Astrocyte of the cerebellum (primary cell): Measurements from ENCODE around the gene TTLL11.
A peak's percentile ranks its signal among the peaks of the same experiment; 100 is the strongest.

ENCODE experiments used
- DNase-seq: peaks from one replicate; pipeline ENCODE4 v3.0.0-alpha.2; 2011; ENCODE audit warnings: low read depth
- H3K4me3 ChIP-seq: 2 replicates; pipeline ENCODE4 v1.5.1; 2011; ENCODE audit warnings: mild to moderate bottlenecking, low read depth, low read length, moderate library complexity
- CTCF ChIP-seq: IDR thresholded peaks from 2 replicates; pipeline ENCODE4 v1.5.1; 2012; ENCODE audit warnings: low read length, low read depth, moderate library complexity, mild to moderate bottlenecking; ENCODE audit errors: missing control alignments
- in situ Hi-C: cut with HindIII; loops from 2 replicates; pipeline ENCODE4 v1.10.0; 2017; ENCODE audit warnings: low sequenced_read_pairs

TTLL11 gene

GRCh38 chr9:121885345-121885901, 207.7 kb downstream of the TTLL11 start:
- in situ Hi-C loops = no loop called here
- no peak for TF ChIP-seq CTCF
- peak; percentile 77 for DNase-seq
- no peak overlapping the region for H3K4me3 ChIP-seq

- TF ChIP-seq CTCF = no peak
- in situ Hi-C loops = no loop called here
- DNase-seq = no peak
- no peak overlapping the region for H3K4me3 ChIP-seq
Measured at GRCh38 chr9:121884057-121884541, 209.0 kb downstream of the TTLL11 start.

DNA sequence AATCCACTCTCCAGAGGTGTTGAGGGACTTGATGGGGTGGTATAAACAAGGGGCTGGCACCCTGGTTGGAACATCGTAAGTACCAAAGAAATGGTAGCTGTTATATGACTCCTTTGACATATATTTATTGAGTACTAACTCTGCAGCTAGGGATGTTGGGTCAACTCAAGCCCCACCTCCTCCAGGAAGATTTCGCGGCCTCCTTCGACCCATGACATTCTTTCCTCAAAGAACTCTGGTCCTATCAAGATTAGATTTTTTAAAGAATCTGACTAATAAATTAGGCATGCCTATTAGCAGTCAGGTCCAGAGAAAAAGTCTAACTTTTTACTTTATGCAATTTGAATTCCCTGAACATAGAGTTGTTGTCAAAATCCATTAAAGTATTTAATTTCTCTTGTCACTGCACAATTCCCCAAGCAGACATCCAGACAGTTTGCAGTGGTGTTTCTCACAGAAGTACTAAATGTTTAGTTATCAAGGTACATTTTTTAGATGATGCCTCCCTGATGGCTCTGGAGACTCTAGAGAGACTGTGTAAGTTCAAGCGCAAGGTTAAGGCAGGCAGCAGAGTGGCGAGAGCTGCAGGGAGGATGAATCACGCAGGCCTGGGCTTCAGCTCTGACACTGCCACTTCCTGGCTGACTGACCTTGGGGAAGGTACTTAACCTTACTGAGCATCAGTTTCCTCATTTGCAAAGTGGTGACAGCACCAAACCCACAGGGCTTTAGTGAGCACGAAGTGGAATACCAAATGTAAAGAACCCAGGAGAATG, 209.6 kb downstream of the TTLL11 start:
- in situ Hi-C loops = no loop called here
- no peak overlapping the region for H3K4me3 ChIP-seq
- TF ChIP-seq CTCF = no peak
- DNase-seq = no peak

GRCh38 chr9:121881920-121882500, 211.1 kb downstream of the TTLL11 start:
- no peak for DNase-seq
- no peak for TF ChIP-seq CTCF
- no peak overlapping the region for H3K4me3 ChIP-seq
- in situ Hi-C loops = no loop called here

- no peak for DNase-seq
- no peak for TF ChIP-seq CTCF
- H3K4me3 ChIP-seq = no peak overlapping the region
- in situ Hi-C loops = no loop called here
Measured at GRCh38 chr9:121880343-121880898, 212.7 kb downstream of the TTLL11 start.

DNA sequence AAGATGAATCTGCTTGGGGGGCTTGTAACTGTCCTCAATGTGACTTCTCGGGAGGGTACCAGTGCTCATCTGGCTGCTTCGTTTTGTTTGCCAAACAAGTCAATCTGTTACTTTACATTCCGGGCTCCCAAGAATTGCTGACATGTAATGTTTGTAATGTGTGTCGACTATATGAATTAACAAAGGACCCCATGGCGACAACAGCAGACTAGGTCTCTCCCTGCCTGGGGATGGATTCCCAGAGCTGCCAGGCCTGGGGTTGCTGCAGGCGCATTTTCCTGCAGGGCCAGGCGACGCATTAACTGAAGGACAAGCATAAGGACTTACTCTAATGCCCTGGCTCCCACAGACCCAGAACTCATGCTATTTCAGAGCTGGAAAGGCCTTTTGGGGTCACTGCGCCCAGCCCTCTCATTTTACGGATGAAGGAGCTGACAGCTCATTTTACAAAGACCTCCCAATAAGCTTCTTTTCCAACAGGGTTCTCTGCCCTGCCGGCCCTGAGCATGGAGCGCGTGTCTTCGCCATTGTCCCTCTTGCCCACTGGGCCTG, 214.8 kb downstream of the TTLL11 start:
- in situ Hi-C loops = no loop called here
- no peak overlapping the region for H3K4me3 ChIP-seq
- no peak for TF ChIP-seq CTCF
- DNase-seq = no peak
